Right lobe of liver (tissue), 6 donors: ENCODE measurements around the gene HHATL. TPM values are rescaled to one million over a fixed set of nuclear protein-coding genes. Genes with fewer than 3 reads are reported as not detected.

Experiments
- ATAC-seq, 4 donors: fragments of 200-7000 bp; cut with Tn5 transposase; one replicate each; pipeline ENCODE4 v1.9.1; 2020; ENCODE audit warnings: mild to moderate bottlenecking in 4 of 4, moderate library complexity in 4 of 4
- DNase-seq, 3 donors: peaks; one replicate each; pipeline ENCODE4 v3.0.0-alpha.2; 2020
- H3K27ac ChIP-seq, 3 donors: fragments of 200-600 bp; one replicate each; pipeline ENCODE4 v1.8.0; 2022
- H3K27me3 ChIP-seq, 2 donors: fragments of 200-600 bp; one replicate each; pipeline ENCODE4 v1.8.0; 2022
- H3K36me3 ChIP-seq, 4 donors: fragments of 200-600 bp; sonication (generic) in 1 of 4; one replicate each; pipeline versions ENCODE4 v1.5.1 to v1.8.0; 2017 to 2022; ENCODE audit warnings: control low read depth in 1 of 4
- H3K4me1 ChIP-seq, 4 donors: fragments of 200-600 bp; sonication (generic) in 1 of 4; one replicate each; pipeline versions ENCODE4 v1.5.1 to v1.8.0; 2017 to 2022; ENCODE audit warnings: control low read depth in 1 of 4
- H3K4me3 ChIP-seq, 3 donors: fragments of 200-600 bp; one replicate each; pipeline ENCODE4 v1.8.0; 2022
- H3K9me3 ChIP-seq, 4 donors: fragments of 200-600 bp; sonication (generic) in 1 of 4; one replicate each; pipeline versions ENCODE4 v1.5.1 to v1.8.0; 2017 to 2022; ENCODE audit warnings: control low read depth in 1 of 4
- CTCF ChIP-seq, 4 donors: fragments of 200-600 bp in 3 of 4; fragments of 450-650 bp in 1 of 4; IDR thresholded peaks; one replicate each; pipeline versions ENCODE4 v1.5.1 to v1.8.0; 2016 to 2022; ENCODE audit warnings: antibody characterized with exemption in 4 of 4, mild to moderate bottlenecking in 2 of 4
- POLR2A ChIP-seq: fragments of 450-650 bp; IDR thresholded peaks from one replicate; pipeline ENCODE4 v1.6.1; 2017; ENCODE audit warnings: antibody characterized with exemption, mild to moderate bottlenecking
- WGBS: methylation state at CpG from one replicate; pipeline ENCODE4 v1.1.6; 2018; ENCODE audit warnings: low coverage, low lambda C conversion rate; ENCODE audit not compliant: insufficient coverage; ENCODE audit errors: missing lambda C conversion rate; 5-methylcytosine and 5-hydroxymethylcytosine counted together
- intact Hi-C, 2 donors: fragments of 100-400 bp; cut with DNase I; formaldehyde crosslinking; loops; one replicate each; pipeline versions ENCODE4 v1.11.2 to v1.14.1; 2022
- total RNA-seq, 6 experiments: library from RNA; depleted of rRNA in 2 of 6; stranded (reverse); fragments of >200 nt in 2 of 6; fragmentation: NEBNext Ultra II Directional in 3 of 6; extraction: Animal tissue kit (Norgen Biotek cat#: 25700) in 3 of 6; gene quantifications; one replicate each; pipeline versions ENCODE4 v1.1.0 to v1.2.4, GENCODE V29; 2016 to 2023
- donor health status: DM: no; HTN: yes; CAD: no.
- donor health status: DM: no; HTN: no; CAD: no.
- donor health status: DM: no; HTN: no; CAD: no.
- donor health status: DM: no; HTN: yes; CAD: no.
- donor health status: DM: no; HTN: yes; CAD: no.

Gene HHATL
- total RNA-seq, 6 experiments from 2014 or later, result 0.29 to 1.0 (median 0.60) TPM; not detected in 3

DNA sequence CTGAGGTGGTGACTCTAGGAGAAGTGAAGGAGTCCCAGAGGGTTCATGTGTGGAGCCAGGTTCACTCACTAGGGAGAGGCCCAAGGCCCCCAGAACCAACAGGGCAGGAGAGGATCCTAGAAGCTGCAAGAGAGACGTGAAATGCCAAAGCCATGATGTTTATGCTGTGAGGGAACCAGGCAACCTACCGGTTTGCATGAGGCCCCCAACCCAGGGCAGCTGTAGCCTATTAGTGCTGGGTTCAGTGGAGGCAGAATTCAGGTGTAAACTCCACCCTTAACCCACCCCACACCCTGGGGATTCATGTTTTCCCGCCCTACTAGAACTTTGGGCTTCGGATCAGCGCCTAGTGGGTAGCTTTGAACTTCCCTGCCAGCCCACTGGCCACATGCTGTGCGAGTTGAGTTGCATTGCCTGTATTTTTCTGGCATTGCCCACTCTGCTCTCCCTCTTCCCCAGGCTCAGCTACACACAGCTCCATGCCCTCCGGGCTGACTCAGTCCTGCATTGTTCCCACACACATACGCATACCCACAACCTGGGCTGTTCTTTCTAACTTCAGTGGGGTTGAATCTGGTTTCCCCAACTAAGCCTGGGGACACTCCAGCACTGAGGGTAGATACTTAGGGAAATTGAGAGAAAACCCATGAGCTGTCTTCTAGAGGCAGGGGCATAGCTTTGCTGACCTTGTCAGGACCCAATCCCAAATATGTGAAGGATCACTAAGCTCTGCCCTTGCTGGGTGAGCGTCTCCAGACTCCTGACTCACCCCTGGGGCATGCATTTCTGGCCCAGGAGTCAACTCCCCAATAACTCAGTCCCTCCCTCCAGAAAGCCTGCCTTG lies 51.1 kb downstream of the HHATL start:
- H3K36me3 ChIP-seq, result peaks cover 0 to 18% (median under 1%) of the 10 kb centered on the region in 4 donors
- peaks cover 0 to 14% (median 3%) of the 10 kb centered on the region in 4 donors for H3K4me1 ChIP-seq
- H3K27me3 ChIP-seq, result no peaks in the 10 kb centered on the region
- no peak for TF ChIP-seq POLR2A
- TF ChIP-seq CTCF (IDR thresholded peaks at IDR 0.05), result no peak
- intact Hi-C loops, result no loop called here
- ATAC-seq (no peak), DNase-seq (no peak)
- 93% methylated on average over 6 of the region's 9 CpGs for WGBS
- no peak overlapping the region for H3K27ac ChIP-seq
- H3K4me3 ChIP-seq, result no peak overlapping the region
- H3K9me3 ChIP-seq, result no peaks in the 10 kb centered on the region

GRCh38 chr3:42649783-42650182 lies 52.8 kb downstream of the HHATL start:
- Histone ChIP-seq H3K27me3 (no peaks in the 10 kb centered on the region), H3K9me3 (no peaks in the 10 kb centered on the region), H3K4me3 (no peak overlapping the region), H3K4me1 (peaks cover 0 to 14% (median 3%) of the 10 kb centered on the region in 4 donors), H3K27ac (no peak overlapping the region), H3K36me3 (peaks cover 0 to 35% (median 7%) of the 10 kb centered on the region in 4 donors)
- intact Hi-C loops, result no loop called here
- WGBS, result 90% methylated on average over 2 of the region's 4 CpGs
- TF ChIP-seq CTCF (IDR thresholded peaks at IDR 0.05) (no peak), POLR2A (no peak)
- DNase-seq (no peak), ATAC-seq (no peak)

DNA sequence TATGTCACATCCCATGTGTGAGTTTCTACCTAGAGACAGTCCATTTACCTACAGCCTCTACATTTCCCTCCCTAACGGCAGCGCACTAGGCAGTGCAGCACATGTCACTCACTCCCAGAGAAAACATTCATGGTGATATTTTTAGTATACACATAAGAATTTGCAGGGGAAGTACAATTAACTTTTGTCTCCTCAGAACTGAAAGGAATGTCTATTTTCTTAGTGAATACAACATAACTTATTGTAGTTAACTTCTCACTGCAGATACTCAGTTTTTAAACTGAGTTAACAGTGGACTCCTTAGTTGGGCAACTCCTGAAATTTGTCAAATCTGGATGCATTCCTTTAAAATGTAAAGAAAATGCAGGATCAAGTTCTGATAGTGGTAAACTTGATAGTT lies 53.6 kb downstream of the HHATL start:
- TF ChIP-seq POLR2A, result no peak
- TF ChIP-seq CTCF (IDR thresholded peaks at IDR 0.05), result no peak
- WGBS, result 81% methylated on average over 2 of the region's 2 CpGs
- Histone ChIP-seq H3K4me1 (peaks cover 0 to 14% (median 3%) of the 10 kb centered on the region in 4 donors), H3K4me3 (no peak overlapping the region), H3K9me3 (no peaks in the 10 kb centered on the region), H3K27ac (no peak overlapping the region), H3K27me3 (no peaks in the 10 kb centered on the region), H3K36me3 (peaks cover 0 to 42% (median 11%) of the 10 kb centered on the region in 4 donors)
- ATAC-seq (no peak), DNase-seq (no peak)
- intact Hi-C loops, result no loop called here

DNA sequence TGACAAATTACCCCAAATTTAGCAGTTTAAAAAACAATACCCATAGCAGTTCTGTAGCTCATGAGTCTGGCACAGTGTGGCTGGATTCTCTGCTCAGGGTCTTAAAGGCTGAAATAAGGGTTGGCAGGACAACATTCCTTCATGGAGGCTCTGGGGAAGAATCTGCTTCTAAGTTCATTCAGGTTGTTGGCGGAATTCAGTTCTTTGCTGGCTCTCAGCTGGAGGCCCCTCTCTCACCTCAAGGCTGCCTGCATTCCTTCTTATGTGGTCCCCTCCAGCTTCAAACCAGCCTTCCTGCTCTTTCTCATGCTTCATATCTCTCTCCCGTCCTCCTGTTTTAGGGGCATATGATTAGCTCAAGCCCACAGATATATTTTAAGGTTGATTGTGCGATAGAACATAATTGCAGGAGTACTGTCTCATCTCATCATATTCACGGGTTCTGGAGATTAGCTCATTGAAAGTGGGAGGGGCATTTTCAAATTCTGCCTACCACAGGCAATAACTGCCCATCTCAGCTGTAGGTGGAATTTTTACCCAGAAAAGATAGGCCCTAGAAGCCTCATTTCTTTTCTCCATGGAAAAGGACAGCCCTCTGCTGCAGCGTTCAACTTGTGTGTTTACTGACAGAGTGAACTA lies 54.7 kb downstream of the HHATL start:
- DNase-seq (no peak), ATAC-seq (no peak)
- H3K27me3 ChIP-seq, result no peaks in the 10 kb centered on the region
- H3K4me3 ChIP-seq, result no peak overlapping the region
- H3K9me3 ChIP-seq, result no peaks in the 10 kb centered on the region
- intact Hi-C loops, result no loop called here
- 85% methylated on average over 4 of the region's 5 CpGs for WGBS
- TF ChIP-seq CTCF (IDR thresholded peaks at IDR 0.05) (no peak), POLR2A (no peak)
- H3K27ac ChIP-seq, result no peak overlapping the region
- H3K4me1 ChIP-seq, result peaks cover 0 to 4% (median 0%) of the 10 kb centered on the region in 4 donors
- peaks cover 0 to 53% (median 19%) of the 10 kb centered on the region in 4 donors for H3K36me3 ChIP-seq

Other genes starting within 250 kb of the HHATL start
- gene VIPR1, start 200.2 kb downstream of the HHATL start, total RNA-seq, result 10 to 100 TPM in 5 of 6 experiments, 1 to 10 TPM in 1; 1.9 to 34.5 (median 18.2) TPM
- gene SEC22C, start 120.8 kb downstream of the HHATL start, total RNA-seq, result 10 to 100 TPM; 11.3 to 23.6 (median 13.8) TPM
- gene SS18L2, start 111.9 kb downstream of the HHATL start, total RNA-seq, result 10 to 100 TPM; 12.0 to 22.8 (median 16.5) TPM
- 10 to 100 TPM; 21.9 to 35.2 (median 28.4) TPM for gene NKTR, start 102.1 kb downstream of the HHATL start, total RNA-seq
- gene ZBTB47, start 49.1 kb downstream of the HHATL start, total RNA-seq, result 1 to 10 TPM; 2.2 to 8.9 (median 4.9) TPM
- gene KLHL40, start 17.3 kb downstream of the HHATL start, total RNA-seq, result under 1 TPM in 2 of 6 experiments, not detected in 4; 0.19 to 0.68 TPM
- gene CCDC13, start 70.5 kb upstream of the HHATL start, total RNA-seq, result 1 to 10 TPM; 1.2 to 2.5 (median 1.6) TPM
- 100 to 1,000 TPM; 104 to 348 (median 175) TPM for gene HIGD1A, start 101.7 kb upstream of the HHATL start, total RNA-seq
- 10 to 100 TPM; 17.0 to 36.1 (median 23.0) TPM for gene ACKR2, start 106.6 kb upstream of the HHATL start, total RNA-seq
- 100 to 1,000 TPM; 237 to 478 (median 308) TPM for gene CYP8B1, start 173.1 kb upstream of the HHATL start, total RNA-seq
- gene ZNF662, start 203.3 kb upstream of the HHATL start, total RNA-seq, result 10 to 100 TPM in 1 of 6 experiments, 1 to 10 TPM in 5; 1.4 to 10.9 (median 3.3) TPM